Epidermal melanocyte (primary cell): ENCODE measurements around the gene HJURP.

ENCODE experiments used
- DNase-seq: peaks from one replicate; pipeline ENCODE4 v3.0.0; 2011; ENCODE audit warnings: low spot score; ENCODE audit not compliant: insufficient read length

HJURP gene

GRCh38 chr2:233849607-233850271, 4.6 kb downstream of the HJURP start:
- no peak for DNase-seq

GRCh38 chr2:233848276-233848675, 6.1 kb downstream of the HJURP start:
- no peak for DNase-seq

- no peak for DNase-seq
Measured at GRCh38 chr2:233847248-233847898, 7.0 kb downstream of the HJURP start.

GRCh38 chr2:233846387-233847247, 7.7 kb downstream of the HJURP start:
- no peak for DNase-seq

GRCh38 chr2:233845301-233846060, 8.9 kb downstream of the HJURP start:
- no peak for DNase-seq

GRCh38 chr2:233844836-233845235, 9.5 kb downstream of the HJURP start:
- no peak for DNase-seq

GRCh38 chr2:233844064-233844807, 10.1 kb downstream of the HJURP start:
- no peak for DNase-seq

GRCh38 chr2:233841183-233841582, 13.2 kb downstream of the HJURP start:
- no peak for DNase-seq

GRCh38 chr2:233840520-233840919, 13.8 kb downstream of the HJURP start:
- no peak for DNase-seq

- DNase-seq: no peak
Measured at GRCh38 chr2:233839447-233839820, 14.9 kb downstream of the HJURP start.

- DNase-seq: no peak
Measured at GRCh38 chr2:233838726-233839446, 15.4 kb downstream of the HJURP start.

GRCh38 chr2:233838251-233838650, 16.1 kb downstream of the HJURP start:
- DNase-seq: no peak

GRCh38 chr2:233837694-233838229, 16.6 kb downstream of the HJURP start:
- DNase-seq: no peak

GRCh38 chr2:233836359-233836758, 18.0 kb downstream of the HJURP start:
- DNase-seq: no peak

GRCh38 chr2:233835230-233836186, 18.8 kb downstream of the HJURP start:
- DNase-seq: no peak

GRCh38 chr2:233833345-233833744, 21.0 kb downstream of the HJURP start:
- DNase-seq: no peak

- no peak for DNase-seq
Measured at GRCh38 chr2:233832869-233833311, 21.4 kb downstream of the HJURP start.

- no peak for DNase-seq
Measured at GRCh38 chr2:233832414-233832813, 21.9 kb downstream of the HJURP start.

GRCh38 chr2:233831861-233832260, 22.5 kb downstream of the HJURP start:
- DNase-seq: no peak
